Measurements from ENCODE around the gene CTNNA1. TPM values are rescaled to one million over a fixed set of nuclear protein-coding genes. Genes with fewer than 3 reads are reported as not detected.

CTNNA1 gene
- total and polyA plus RNA-seq, 9 of the 15 experiments (the other 6 are each of a cell fraction or from before 2014, with no cell fraction given): 29.6 to 117 (median 89.1) TPM

DNA sequence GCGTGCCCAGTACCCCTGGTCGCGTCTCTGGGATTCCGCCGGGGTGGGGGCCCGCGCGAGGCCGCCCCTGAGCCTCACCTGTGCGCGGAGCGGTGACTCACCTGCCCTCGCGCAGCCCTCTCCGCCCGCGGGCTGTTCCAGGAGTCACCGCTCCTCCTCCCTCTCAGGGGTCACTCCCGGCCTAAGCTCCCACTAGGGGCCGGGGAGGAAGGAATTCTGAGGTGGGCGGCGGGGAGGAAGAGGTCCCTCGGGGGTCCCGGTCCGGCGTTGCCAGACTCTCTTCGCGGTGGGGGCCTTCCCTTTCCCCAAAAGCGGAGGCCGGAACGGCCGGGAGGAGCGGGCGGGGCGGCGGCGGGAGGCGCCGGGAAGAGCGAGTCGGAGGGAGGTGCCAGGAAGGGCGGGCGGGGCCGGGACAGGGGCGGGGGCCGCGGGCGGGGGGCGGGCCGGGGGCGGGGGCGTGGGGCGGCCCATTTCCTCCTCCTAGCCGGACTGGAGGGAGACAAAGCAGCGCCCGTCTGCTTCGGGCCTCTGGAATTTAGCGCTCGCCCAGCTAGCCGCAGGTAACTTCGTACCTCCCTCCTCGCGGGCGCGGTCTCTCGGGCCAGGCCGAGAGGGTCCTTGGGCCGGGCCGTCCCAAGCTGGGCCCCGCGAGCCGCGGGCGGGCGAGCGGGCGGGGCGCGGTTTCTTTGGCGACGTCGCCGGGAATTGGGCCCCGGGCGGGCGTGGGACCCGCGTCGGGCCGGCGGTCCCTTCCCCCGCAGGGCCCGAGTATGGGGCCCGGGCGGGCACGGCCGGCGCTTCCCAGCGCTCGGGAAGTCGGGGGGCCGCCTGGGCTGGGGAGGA, at the start of gene CTNNA1 (continued):
- peak; percentile 71; the same call in 1 of the 2 replicates for TF ChIP-seq GATAD2A (IDR thresholded peaks at IDR 0.05)
- TF ChIP-seq ZBTB9 (CRISPR knock-in tag; IDR thresholded peaks at IDR 0.05): peak; percentile 45
- no peak for TF ChIP-seq POLR3G (IDR thresholded peaks at IDR 0.05; ENCODE audit: extremely low read depth, insufficient read length, insufficient replicate concordance)
- TF ChIP-seq NONO (IDR thresholded peaks at IDR 0.05; ENCODE audit: low read depth in 2 of 2, low read length in 1 of 2): peak; percentile 37 to 74; a peak in 1 of 4 replicates
- peak in 1 of 2 experiments; percentile 65; a peak in 1 of 4 replicates for TF ChIP-seq KDM1A (IDR thresholded peaks at IDR 0.05)
- TF ChIP-seq ZNF76 (CRISPR knock-in tag; IDR thresholded peaks at IDR 0.05; ENCODE audit: borderline replicate concordance): 0 out of 2 replicates have a peak, but pooled peaks have one; percentile 19
- TF ChIP-seq HMGN3 (IDR thresholded peaks at IDR 0.05; ENCODE audit: borderline replicate concordance, extremely low read depth, insufficient read length, low read depth, low read length): peak; percentile 73
- TF ChIP-seq POLR2A (conservative IDR thresholded peaks at IDR 0.05): peak; percentile 55
- TF ChIP-seq ZNF561 (CRISPR knock-in tag; conservative IDR thresholded peaks at IDR 0.05): no peak
- TF ChIP-seq KLF1 (tag; IDR thresholded peaks at IDR 0.05): peak; percentile 83
- no peak for TF ChIP-seq ZC3H11A (IDR thresholded peaks at IDR 0.05; ENCODE audit: low read depth, low read length)
- TF ChIP-seq POLR2G (IDR thresholded peaks at IDR 0.05; ENCODE audit: low read depth, low read length): peak; percentile 89
- no peak for TF ChIP-seq ZNF274 (IDR thresholded peaks at IDR 0.05; ENCODE audit: borderline replicate concordance, low read depth, low read length)
- TF ChIP-seq TEAD2 (tag; IDR thresholded peaks at IDR 0.05): no peak
- peak; percentile 36; the same call in 1 of the 2 replicates for TF ChIP-seq ELF1 (tag; IDR thresholded peaks at IDR 0.05)
- TF ChIP-seq TRIM24 (IDR thresholded peaks at IDR 0.05): no peak
- TF ChIP-seq NR2C2 (CRISPR knock-in tag; IDR thresholded peaks at IDR 0.05): no peak
- peak; percentile 22 for TF ChIP-seq NR2C2 (tag; IDR thresholded peaks at IDR 0.05)
- TF ChIP-seq CHCHD3 (CRISPR knock-in tag; IDR thresholded peaks at IDR 0.05): no peak
- no peak for TF ChIP-seq ELK1 (CRISPR knock-in tag; IDR thresholded peaks at IDR 0.05)
- TF ChIP-seq MAFG (tag; conservative IDR thresholded peaks at IDR 0.05): no peak
- TF ChIP-seq NFIC (IDR thresholded peaks at IDR 0.05): peak; percentile 59; the same call in 1 of the 2 replicates
- no peak for TF ChIP-seq JUN (IDR thresholded peaks at IDR 0.05; ENCODE audit: borderline replicate concordance, low read depth, low read length)
- TF ChIP-seq JUN (CRISPR knock-in tag; IDR thresholded peaks at IDR 0.05; ENCODE audit: borderline replicate concordance): peak; percentile 12; the same call in 1 of the 2 replicates
- peak; percentile 42 for TF ChIP-seq GABPA (tag; conservative IDR thresholded peaks at IDR 0.05; ENCODE audit: low read depth)
- TF ChIP-seq, protein P1, sequence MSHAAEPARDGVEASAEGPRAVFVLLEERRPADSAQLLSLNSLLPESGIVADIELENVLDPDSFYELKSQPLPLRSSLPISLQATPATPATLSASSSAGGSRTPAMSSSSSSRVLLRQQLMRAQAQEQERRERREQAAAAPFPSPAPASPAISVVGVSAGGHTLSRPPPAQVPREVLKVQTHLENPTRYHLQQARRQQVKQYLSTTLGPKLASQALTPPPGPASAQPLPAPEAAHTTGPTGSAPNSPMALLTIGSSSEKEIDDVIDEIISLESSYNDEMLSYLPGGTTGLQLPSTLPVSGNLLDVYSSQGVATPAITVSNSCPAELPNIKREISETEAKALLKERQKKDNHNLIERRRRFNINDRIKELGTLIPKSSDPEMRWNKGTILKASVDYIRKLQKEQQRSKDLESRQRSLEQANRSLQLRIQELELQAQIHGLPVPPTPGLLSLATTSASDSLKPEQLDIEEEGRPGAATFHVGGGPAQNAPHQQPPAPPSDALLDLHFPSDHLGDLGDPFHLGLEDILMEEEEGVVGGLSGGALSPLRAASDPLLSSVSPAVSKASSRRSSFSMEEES (CRISPR knock-in tag; IDR thresholded peaks at IDR 0.05): no peak

All from K562 (cell line).